Neural cell (in vitro differentiated cells): ENCODE data around the gene ERICH6. TPM values are rescaled to one million over a fixed set of nuclear protein-coding genes. Genes with fewer than 3 reads are reported as not detected.

ENCODE experiments used
- H2AFZ ChIP-seq: fragments of 200-600, 300-800 bp; sonication (generic), shearing (Covaris generic); 2 replicates; pipeline ENCODE4 v1.6.0; 2014; ENCODE audit warnings: low read depth, mild to moderate bottlenecking, antibody characterized with exemption, low read length, moderate library complexity
- H3F3A ChIP-seq: fragments of 200-600 bp; shearing (Covaris generic); 2 replicates; pipeline ENCODE4 v1.6.1; 2016; ENCODE audit warnings: mild to moderate bottlenecking, moderate library complexity, mixed read lengths, antibody characterized with exemption, low read length; ENCODE audit not compliant: insufficient read depth, poor library complexity, severe bottlenecking
- H3K27ac ChIP-seq: fragments of 200-600, 300-800 bp; sonication (generic), shearing (Covaris generic); 2 replicates; pipeline ENCODE4 v1.5.1; 2014; ENCODE audit warnings: mild to moderate bottlenecking, low read length, moderate library complexity
- H3K27me3 ChIP-seq: fragments of 300-800, 200-600 bp; sonication (generic), shearing (Covaris generic); 2 replicates; pipeline ENCODE4 v1.6.0; 2014; ENCODE audit warnings: mild to moderate bottlenecking, low read depth, low read length, moderate library complexity; ENCODE audit not compliant: insufficient read depth
- H3K36me3 ChIP-seq: fragments of 300-800, 200-600 bp; sonication (generic), shearing (Covaris generic); 2 replicates; pipeline ENCODE4 v1.5.1; 2014; ENCODE audit warnings: mild to moderate bottlenecking, antibody characterized with exemption, low read length, moderate library complexity; ENCODE audit not compliant: insufficient read depth
- H3K4me2 ChIP-seq: fragments of 300-800, 200-600 bp; sonication (generic), shearing (Covaris generic); 2 replicates; pipeline ENCODE4 v1.6.0; 2014; ENCODE audit warnings: mild to moderate bottlenecking, low read length
- H3K4me3 ChIP-seq: fragments of 300-800, 200-600 bp; sonication (generic), shearing (Covaris generic); 2 replicates; pipeline ENCODE4 v1.5.1; 2014; ENCODE audit warnings: mild to moderate bottlenecking, low read length, moderate library complexity
- H3K79me2 ChIP-seq: fragments of 200-600 bp; shearing (Covaris generic); replicated peaks from 2 replicates; pipeline ENCODE4 v1.6.0; 2014; ENCODE audit warnings: mild to moderate bottlenecking, low read length, moderate library complexity; ENCODE audit not compliant: insufficient read depth
- H3K9ac ChIP-seq: fragments of 300-800, 200-600 bp; sonication (generic), shearing (Covaris generic); 2 replicates; pipeline ENCODE4 v1.6.1; 2016; ENCODE audit warnings: mild to moderate bottlenecking, low read length, mixed read lengths
- H3K9me2 ChIP-seq: fragments of 200-600 bp; shearing (Covaris generic); 2 replicates; pipeline ENCODE4 v1.6.1; 2016; ENCODE audit warnings: mild to moderate bottlenecking, low read length, mixed read lengths; ENCODE audit not compliant: insufficient read depth
- H3K9me3 ChIP-seq: fragments of 200-600, 300-800 bp; sonication (generic), shearing (Covaris generic); 2 replicates; pipeline ENCODE4 v1.6.1; 2016; ENCODE audit warnings: mild to moderate bottlenecking, mixed run types, low read length, moderate library complexity, mixed read lengths
- H4K20me1 ChIP-seq: fragments of 200-600 bp; shearing (Covaris generic); 2 replicates; pipeline ENCODE4 v1.6.1; 2016; ENCODE audit warnings: mild to moderate bottlenecking, mixed run types; ENCODE audit not compliant: insufficient read depth
- CTCF ChIP-seq: fragments of 450-650 bp; IDR thresholded peaks from 2 replicates; pipeline ENCODE4 v1.5.1; 2014; ENCODE audit warnings: antibody characterized with exemption, mild to moderate bottlenecking, moderate library complexity; ENCODE audit not compliant: poor library complexity, severe bottlenecking
- EP300 ChIP-seq: fragments of 450-650 bp; conservative IDR thresholded peaks from 2 replicates; pipeline ENCODE4 v1.6.1; 2014; ENCODE audit warnings: antibody characterized with exemption, mild to moderate bottlenecking, moderate library complexity; ENCODE audit not compliant: poor library complexity, severe bottlenecking
- EZH2 ChIP-seq: fragments of 200-600, 300-800 bp; shearing (Covaris generic), sonication (generic); IDR thresholded peaks from 2 replicates; pipeline ENCODE4 v1.6.1; 2014; ENCODE audit warnings: antibody characterized with exemption, low read length, borderline replicate concordance, mild to moderate bottlenecking; ENCODE audit not compliant: insufficient read depth, poor library complexity, severe bottlenecking
- MXI1 ChIP-seq: fragments of 450-650 bp; conservative IDR thresholded peaks from 2 replicates; pipeline ENCODE4 v1.6.1; 2014; ENCODE audit warnings: antibody characterized with exemption, mild to moderate bottlenecking; ENCODE audit not compliant: poor library complexity, severe bottlenecking
- POLR2AphosphoS5 ChIP-seq: IDR thresholded peaks from 2 replicates; pipeline ENCODE4 v1.6.1; 2012
- RAD21 ChIP-seq: fragments of 450-650 bp; conservative IDR thresholded peaks from 2 replicates; pipeline ENCODE4 v1.6.1; 2014; ENCODE audit warnings: antibody characterized with exemption, mild to moderate bottlenecking, moderate library complexity
- REST ChIP-seq: IDR thresholded peaks from 2 replicates; pipeline ENCODE4 v1.6.1; 2012; ENCODE audit warnings: borderline replicate concordance
- SMC3 ChIP-seq: fragments of 450-650 bp; conservative IDR thresholded peaks from 2 replicates; pipeline ENCODE4 v1.6.1; 2014; ENCODE audit warnings: antibody characterized with exemption, mild to moderate bottlenecking, moderate library complexity; ENCODE audit not compliant: poor library complexity
- TAF1 ChIP-seq: IDR thresholded peaks from 2 replicates; pipeline ENCODE4 v1.6.1; 2012; ENCODE audit warnings: low read depth
- polyA plus RNA-seq: library from polyadenylated mRNA; depleted of rRNA; stranded (reverse); fragments of >200 nt; gene quantifications from 2 replicates; pipeline ENCODE4 v1.2.3, GENCODE V29; 2014

Gene ERICH6
- polyA plus RNA-seq, 1 donor from 2014 or later = not detected

DNA sequence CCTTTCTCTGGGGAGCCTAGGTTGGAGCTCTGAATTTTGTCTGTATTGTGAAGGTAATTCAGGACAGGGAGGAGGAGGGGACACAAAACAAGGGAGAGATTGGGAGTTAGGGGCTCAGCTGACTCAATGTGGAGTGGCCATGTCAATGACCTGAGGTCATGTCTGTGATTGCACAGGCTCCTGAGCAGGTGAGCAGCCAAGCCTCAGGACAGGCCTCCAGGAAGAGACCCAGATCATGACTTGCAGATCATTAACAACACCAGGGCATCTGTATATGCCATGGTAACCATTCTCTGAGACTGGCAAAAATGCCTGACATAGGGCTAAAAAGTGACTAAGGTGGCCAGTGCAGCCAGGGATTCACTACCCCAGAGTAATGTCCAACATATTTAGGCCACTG lies 20.9 kb downstream of the ERICH6 start:
- H3F3A ChIP-seq = no peaks in the 10 kb centered on the region
- no peak overlapping the region for H2AFZ ChIP-seq
- no peak overlapping the region for H3K9ac ChIP-seq
- H3K27me3 ChIP-seq = no peaks in the 10 kb centered on the region
- no peaks in the 10 kb centered on the region for H3K9me3 ChIP-seq
- no peak for TF ChIP-seq CTCF
- no peak for TF ChIP-seq EP300
- TF ChIP-seq REST = no peak
- no peak for TF ChIP-seq MXI1
- TF ChIP-seq EZH2 = no peak
- TF ChIP-seq RAD21 = no peak
- TF ChIP-seq TAF1 = no peak
- no peak overlapping the region for H3K4me2 ChIP-seq
- H3K79me2 ChIP-seq = no peaks in the 10 kb centered on the region
- no peaks in the 10 kb centered on the region for H3K36me3 ChIP-seq
- H4K20me1 ChIP-seq = no peaks in the 10 kb centered on the region
- no peak overlapping the region for H3K4me3 ChIP-seq
- no peaks in the 10 kb centered on the region for H3K9me2 ChIP-seq
- no peak overlapping the region for H3K27ac ChIP-seq

- Histone ChIP-seq H3K36me3 (no peaks in the 10 kb centered on the region), H3K4me2 (no peak overlapping the region), H3K4me3 (no peak overlapping the region), H4K20me1 (no peaks in the 10 kb centered on the region), H3K9me2 (no peaks in the 10 kb centered on the region), H3K9ac (no peak overlapping the region), H2AFZ (no peak overlapping the region), H3K27ac (no peak overlapping the region), H3F3A (no peaks in the 10 kb centered on the region), H3K9me3 (no peaks in the 10 kb centered on the region), H3K27me3 (no peaks in the 10 kb centered on the region), H3K79me2 (no peaks in the 10 kb centered on the region)
- no peak for TF ChIP-seq POLR2AphosphoS5
- no peak for TF ChIP-seq EZH2
- TF ChIP-seq REST = no peak
- TF ChIP-seq MXI1 = no peak
- no peak for TF ChIP-seq EP300
- no peak for TF ChIP-seq SMC3
- TF ChIP-seq RAD21 = no peak
- TF ChIP-seq TAF1 = no peak
- TF ChIP-seq CTCF = no peak
Measured at GRCh38 chr3:150682279-150682678, 21.4 kb downstream of the ERICH6 start.
